HCT116 (cell line): ENCODE measurements around the gene MORC4. TPM values are rescaled to one million over a fixed set of nuclear protein-coding genes. Genes with fewer than 3 reads are reported as not detected.

Experiments
- ATAC-seq: fragments of 200-7000 bp; cut with Tn5 transposase; 2 replicates; pipeline ENCODE4 v1.9.1; 2020; ENCODE audit warnings: mild to moderate bottlenecking, moderate library complexity
- BruUV-seq: library from RNA; stranded (reverse); fragments of 400-500 nt; replicated peaks from 2 replicates; lab custom pipeline; 2021; lab: Mats Ljungman, UMichigan
- CTCF ChIA-PET: fragments of 300-600 bp; sonication (Branson Sonifier 250); formaldehyde crosslinking; loops from one replicate; lab custom pipeline; 2021; ENCODE audit warnings: antibody characterized with exemption; lab: Charles Lee
- POLR2A ChIA-PET: fragments of 300-600, 350-600 bp; sonication (Branson Sonifier 250); formaldehyde crosslinking; loops from one replicate; lab custom pipeline; 2021; ENCODE audit warnings: antibody characterized with exemption; lab: Charles Lee
- RAD21 ChIA-PET, 2 experiments: fragments of 300-600 bp; sonication (Branson Sonifier 250); formaldehyde crosslinking; loops; one replicate each; lab custom pipeline; 2023; ENCODE audit warnings: low total read pairs in 2 of 2; ENCODE audit not compliant: uncharacterized antibody in 2 of 2, unreplicated experiment in 2 of 2, low non-redundant PET in 1 of 2; lab: Charles Lee
- DNase-seq: peaks from one replicate; pipeline ENCODE4 v3.0.0-alpha.2; 2010; ENCODE audit warnings: low read depth, low spot score
- H2AFZ ChIP-seq: fragments of 200-600 bp; shearing (Covaris generic), sonication (generic); 2 replicates; pipeline ENCODE4 v1.6.1; 2017; ENCODE audit warnings: low read depth, mixed run types, mixed read lengths, antibody characterized with exemption, low read length; ENCODE audit not compliant: poor library complexity, severe bottlenecking
- H3K27ac ChIP-seq: 2 replicates; pipeline ENCODE4 v1.5.1; 2012; ENCODE audit warnings: low read depth, low read length
- H3K27me3 ChIP-seq: fragments of 200-600 bp; sonication (generic); 2 replicates; pipeline ENCODE4 v1.6.1; 2016; ENCODE audit warnings: mixed run types, low read length, mixed read lengths; ENCODE audit not compliant: insufficient read depth
- H3K36me3 ChIP-seq, 2 experiments: fragments of 200-500 bp in 1 of 2; fragments of 200-600 bp in 1 of 2; sonication (Bioruptor generic) in 1 of 2; sonication (generic) in 1 of 2; 2 replicates each; pipeline versions ENCODE4 v1.5.1 to v1.6.1; 2014 to 2016; ENCODE audit warnings: low read length in 2 of 2, inconsistent platforms in 1 of 2, mixed read lengths in 1 of 2, mixed run types in 1 of 2; ENCODE audit not compliant: insufficient read depth in 2 of 2, control insufficient read depth in 1 of 2
- H3K4me1 ChIP-seq, 2 experiments: fragments of 200-600 bp in 1 of 2; sonication (generic) in 1 of 2; 2 replicates each; pipeline versions ENCODE4 v1.5.1 to v1.6.1; 2012 to 2017; ENCODE audit warnings: low read length in 2 of 2, inconsistent platforms in 1 of 2, mild to moderate bottlenecking in 1 of 2, mixed read lengths in 1 of 2, mixed run types in 1 of 2, moderate library complexity in 1 of 2; ENCODE audit not compliant: insufficient read depth in 2 of 2, control insufficient read depth in 1 of 2
- H3K4me2 ChIP-seq: fragments of 200-600 bp; sonication (generic); 2 replicates; pipeline ENCODE4 v1.6.1; 2017; ENCODE audit warnings: mixed run types, low read length, mixed read lengths
- H3K4me3 ChIP-seq, 2 experiments: fragments of 200-600 bp in 1 of 2; sonication (generic) in 1 of 2; replicated peaks in 1 of 2; 2 replicates each; pipeline ENCODE4 v1.5.1; 2011 to 2016; ENCODE audit warnings: low read length in 2 of 2, control low read depth in 1 of 2, low read depth in 1 of 2, mild to moderate bottlenecking in 1 of 2, mixed read lengths in 1 of 2, mixed run types in 1 of 2
- H3K79me2 ChIP-seq: fragments of 200-600 bp; sonication (generic); 2 replicates; pipeline ENCODE4 v1.6.1; 2017; ENCODE audit warnings: mild to moderate bottlenecking, mixed run types, low read length, moderate library complexity, mixed read lengths; ENCODE audit not compliant: insufficient read depth
- H3K9ac ChIP-seq: fragments of 200-600 bp; sonication (generic); 2 replicates; pipeline ENCODE4 v1.6.1; 2016; ENCODE audit warnings: low read length, mixed read lengths
- H3K9me2 ChIP-seq: fragments of 200-600 bp; sonication (generic), shearing (Covaris generic); 2 replicates; pipeline ENCODE4 v1.6.1; 2017; ENCODE audit warnings: mixed run types, mild to moderate bottlenecking, moderate library complexity; ENCODE audit not compliant: insufficient read depth
- H3K9me3 ChIP-seq, 2 experiments: fragments of 200-500 bp in 1 of 2; fragments of 200-600 bp in 1 of 2; sonication (Bioruptor generic) in 1 of 2; sonication (generic) in 1 of 2; 2 replicates each; pipeline ENCODE4 v1.6.1; 2014 to 2017; ENCODE audit warnings: low read length in 2 of 2, mixed read lengths in 2 of 2, inconsistent platforms in 1 of 2, low read depth in 1 of 2, mild to moderate bottlenecking in 1 of 2, mixed run types in 1 of 2, moderate library complexity in 1 of 2; ENCODE audit not compliant: control insufficient read depth in 1 of 2, insufficient read depth in 1 of 2
- H4K20me1 ChIP-seq: fragments of 200-600 bp; sonication (generic), shearing (Covaris generic); 2 replicates; pipeline ENCODE4 v1.6.1; 2017; ENCODE audit warnings: mixed run types, mild to moderate bottlenecking, moderate library complexity; ENCODE audit not compliant: insufficient read depth
- CBX3 ChIP-seq: IDR thresholded peaks from 2 replicates; pipeline ENCODE4 v1.6.1; 2012; ENCODE audit warnings: low read depth
- CEBPB ChIP-seq: IDR thresholded peaks from 2 replicates; pipeline ENCODE4 v1.6.1; 2012; ENCODE audit warnings: low read depth
- EGR1 ChIP-seq: IDR thresholded peaks from 2 replicates; pipeline ENCODE4 v1.6.1; 2012; ENCODE audit warnings: low read depth
- EZH2 ChIP-seq: fragments of 200-600 bp; sonication (generic); IDR thresholded peaks from 2 replicates; pipeline ENCODE4 v1.6.1; 2017; ENCODE audit warnings: antibody characterized with exemption, mixed run types
- JUND ChIP-seq: IDR thresholded peaks from 2 replicates; pipeline ENCODE4 v1.6.1; 2012
- MAX ChIP-seq: IDR thresholded peaks from 2 replicates; pipeline ENCODE4 v1.6.1; 2012
- POLR2AphosphoS5 ChIP-seq: IDR thresholded peaks from 2 replicates; pipeline ENCODE4 v1.6.1; 2011; ENCODE audit warnings: mild to moderate bottlenecking, low read depth, low read length, moderate library complexity
- REST ChIP-seq: IDR thresholded peaks from 2 replicates; pipeline ENCODE4 v1.6.1; 2012; ENCODE audit warnings: low read depth
- SIN3A ChIP-seq: IDR thresholded peaks from 2 replicates; pipeline ENCODE4 v1.6.1; 2012; ENCODE audit warnings: low read depth
- SP1 ChIP-seq: IDR thresholded peaks from 2 replicates; pipeline ENCODE4 v1.6.1; 2012; ENCODE audit warnings: low read depth
- SRF ChIP-seq: IDR thresholded peaks from 2 replicates; pipeline ENCODE4 v1.6.1; 2012; ENCODE audit warnings: low read depth
- YY1 ChIP-seq: IDR thresholded peaks from 2 replicates; pipeline ENCODE4 v1.6.1; 2011; ENCODE audit warnings: low read length, low read depth, moderate library complexity, mild to moderate bottlenecking; ENCODE audit not compliant: insufficient replicate concordance; ENCODE audit errors: extremely low read depth
- ZNF274 ChIP-seq: fragments of 200-500 bp; sonication (Bioruptor generic); IDR thresholded peaks from 2 replicates; pipeline ENCODE4 v1.6.1; 2014; ENCODE audit warnings: mild to moderate bottlenecking, low read depth, low read length, inconsistent platforms
- intact Hi-C: fragments of 100-400 bp; cut with micrococcal nuclease; formaldehyde crosslinking; loops from 2 replicates; pipeline ENCODE4 v1.10.0; 2022
- total RNA-seq: library from RNA; stranded (reverse); gene quantifications from one replicate; pipeline ENCODE4 v1.2.1, GENCODE V29; 2021; ENCODE audit not compliant: unreplicated experiment
- TF ChIP-seq, protein P1 (sequence below): IDR thresholded peaks from 2 replicates; pipeline ENCODE4 v1.6.1; 2012
- TF ChIP-seq, protein P2 (sequence below): IDR thresholded peaks from 2 replicates; pipeline ENCODE4 v1.6.1; 2011; ENCODE audit warnings: mild to moderate bottlenecking, low read length, moderate library complexity; ENCODE audit not compliant: insufficient replicate concordance; ENCODE audit errors: extremely low read depth

The MORC4 gene
- total RNA-seq, 1 experiment from 2014 or later = 20.6 TPM

GRCh38 chrX:106980952-106981626 lies 18.9 kb downstream of the MORC4 start:
- TF ChIP-seq CBX3 = no peak
- no peak for TF ChIP-seq YY1
- no peak for TF ChIP-seq SIN3A
- no peak for TF ChIP-seq JUND
- H4K20me1 ChIP-seq = no peaks in the 10 kb centered on the region
- no peak overlapping the region for H3K27ac ChIP-seq
- intact Hi-C loops = no loop called here
- H3K27me3 ChIP-seq = no peaks in the 10 kb centered on the region
- no peaks in the 10 kb centered on the region for H3K79me2 ChIP-seq
- CTCF ChIA-PET = no interaction called here
- no peak overlapping the region for H2AFZ ChIP-seq
- no peaks in the 10 kb centered on the region for H3K4me1 ChIP-seq
- no TSS peak for BruUV-seq
- DNase-seq (no peak), ATAC-seq (no peak)
- no peak overlapping the region for H3K9ac ChIP-seq
- POLR2A ChIA-PET = no interaction called here
- peaks cover 0 to 2% of the 10 kb centered on the region in 2 experiments; a peak in 1 of 4 replicates for H3K36me3 ChIP-seq
- no peaks in the 10 kb centered on the region for H3K9me2 ChIP-seq
- RAD21 ChIA-PET = no interaction called here
- H3K4me3 ChIP-seq = no peak overlapping the region
- no peak overlapping the region for H3K4me2 ChIP-seq
- no peaks in the 10 kb centered on the region for H3K9me3 ChIP-seq

DNA sequence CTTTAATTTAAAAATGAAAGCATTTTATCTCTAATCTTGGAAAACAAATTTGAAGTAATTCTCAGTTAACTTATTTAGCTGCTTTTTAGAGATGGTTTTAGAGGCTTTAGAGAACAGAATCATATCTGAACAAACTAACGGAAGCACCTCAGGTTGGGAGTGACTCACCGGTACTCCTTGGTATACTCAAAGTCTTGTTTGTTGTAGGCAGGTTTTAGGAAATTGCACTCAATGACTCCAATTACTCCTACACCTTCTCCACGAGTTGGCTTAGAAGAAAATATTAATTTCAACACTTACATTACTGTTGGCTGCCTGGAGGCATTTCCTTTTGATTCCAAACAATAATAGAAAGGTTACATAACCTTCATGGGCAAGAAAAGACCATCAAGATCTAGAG lies 23.6 kb downstream of the MORC4 start:
- Histone ChIP-seq H3K9ac (no peak overlapping the region), H3K27me3 (no peaks in the 10 kb centered on the region), H3K36me3 (no peaks in the 10 kb centered on the region; a peak in 1 of 4 replicates), H3K79me2 (no peaks in the 10 kb centered on the region), H3K27ac (no peak overlapping the region), H3K4me3 (no peak overlapping the region), H3K9me2 (no peaks in the 10 kb centered on the region), H3K4me2 (no peak overlapping the region), H3K4me1 (no peaks in the 10 kb centered on the region; a peak in 1 of 4 replicates), H4K20me1 (no peaks in the 10 kb centered on the region), H3K9me3 (no peaks in the 10 kb centered on the region), H2AFZ (no peak overlapping the region)
- CTCF ChIA-PET = no interaction called here
- POLR2A ChIA-PET = no interaction called here
- DNase-seq = no peak
- no peak for ATAC-seq
- no TSS peak for BruUV-seq
- TF ChIP-seq, protein P1, sequence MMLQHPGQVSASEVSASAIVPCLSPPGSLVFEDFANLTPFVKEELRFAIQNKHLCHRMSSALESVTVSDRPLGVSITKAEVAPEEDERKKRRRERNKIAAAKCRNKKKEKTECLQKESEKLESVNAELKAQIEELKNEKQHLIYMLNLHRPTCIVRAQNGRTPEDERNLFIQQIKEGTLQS = no peak
- TF ChIP-seq REST (no peak), EZH2 (no peak), EGR1 (no peak), SP1 (no peak), JUND (no peak), POLR2AphosphoS5 (no peak), SRF (no peak), MAX (no peak), ZNF274 (no peak), CEBPB (no peak), SIN3A (no peak)
- TF ChIP-seq, protein P2, sequence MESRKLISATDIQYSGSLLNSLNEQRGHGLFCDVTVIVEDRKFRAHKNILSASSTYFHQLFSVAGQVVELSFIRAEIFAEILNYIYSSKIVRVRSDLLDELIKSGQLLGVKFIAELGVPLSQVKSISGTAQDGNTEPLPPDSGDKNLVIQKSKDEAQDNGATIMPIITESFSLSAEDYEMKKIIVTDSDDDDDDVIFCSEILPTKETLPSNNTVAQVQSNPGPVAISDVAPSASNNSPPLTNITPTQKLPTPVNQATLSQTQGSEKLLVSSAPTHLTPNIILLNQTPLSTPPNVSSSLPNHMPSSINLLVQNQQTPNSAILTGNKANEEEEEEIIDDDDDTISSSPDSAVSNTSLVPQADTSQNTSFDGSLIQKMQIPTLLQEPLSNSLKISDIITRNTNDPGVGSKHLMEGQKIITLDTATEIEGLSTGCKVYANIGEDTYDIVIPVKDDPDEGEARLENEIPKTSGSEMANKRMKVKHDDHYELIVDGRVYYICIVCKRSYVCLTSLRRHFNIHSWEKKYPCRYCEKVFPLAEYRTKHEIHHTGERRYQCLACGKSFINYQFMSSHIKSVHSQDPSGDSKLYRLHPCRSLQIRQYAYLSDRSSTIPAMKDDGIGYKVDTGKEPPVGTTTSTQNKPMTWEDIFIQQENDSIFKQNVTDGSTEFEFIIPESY = no peak
- RAD21 ChIA-PET = no interaction called here
- intact Hi-C loops = no loop called here
